Smooth muscle cell (in vitro differentiated cells): Measurements from ENCODE around the gene TFDP1. TPM values are rescaled to one million over a fixed set of nuclear protein-coding genes. Genes with fewer than 3 reads are reported as not detected.

ENCODE experiments used
- DNase-seq: peaks from one replicate; lab custom pipeline; 2025; ENCODE audit not compliant: unreplicated experiment; lab: John Stamatoyannopoulos, UW
- H2AFZ ChIP-seq: fragments of 200-600 bp; sonication (generic); 2 replicates; pipeline ENCODE4 v1.6.0; 2016; ENCODE audit warnings: antibody characterized with exemption, low read depth, mild to moderate bottlenecking
- H3F3A ChIP-seq: fragments of 200-600 bp; sonication (generic); 2 replicates; pipeline ENCODE4 v1.6.0; 2017; ENCODE audit warnings: antibody characterized with exemption, low read depth
- H3K27ac ChIP-seq: fragments of 200-600 bp; sonication (generic); 2 replicates; pipeline ENCODE4 v1.5.1; 2016; ENCODE audit warnings: low read depth, mild to moderate bottlenecking
- H3K27me3 ChIP-seq: fragments of 200-600 bp; sonication (generic); 2 replicates; pipeline ENCODE4 v1.6.1; 2016; ENCODE audit warnings: low read depth, mild to moderate bottlenecking
- H3K36me3 ChIP-seq: fragments of 200-600 bp; sonication (generic); 2 replicates; pipeline ENCODE4 v1.5.1; 2016; ENCODE audit warnings: low read depth
- H3K4me1 ChIP-seq: fragments of 200-600 bp; sonication (generic); 2 replicates; pipeline ENCODE4 v1.5.1; 2016; ENCODE audit warnings: low read depth
- H3K4me2 ChIP-seq: fragments of 200-600 bp; sonication (generic); 2 replicates; pipeline ENCODE4 v1.6.0; 2016; ENCODE audit warnings: mild to moderate bottlenecking
- H3K4me3 ChIP-seq: fragments of 200-600 bp; sonication (generic); 2 replicates; pipeline ENCODE4 v1.5.1; 2016; ENCODE audit warnings: mild to moderate bottlenecking
- H3K79me2 ChIP-seq: fragments of 200-600 bp; sonication (generic); 2 replicates; pipeline ENCODE4 v1.6.0; 2016; ENCODE audit warnings: low read depth, mild to moderate bottlenecking
- H3K9ac ChIP-seq: fragments of 200-600 bp; sonication (generic); 2 replicates; pipeline ENCODE4 v1.6.0; 2016; ENCODE audit warnings: low read depth
- H3K9me3 ChIP-seq: fragments of 200-600 bp; sonication (generic); replicated peaks from 2 replicates; pipeline ENCODE4 v1.5.1; 2016; ENCODE audit warnings: low read depth
- H4K20me1 ChIP-seq: fragments of 200-600 bp; sonication (generic); 2 replicates; pipeline ENCODE4 v1.6.0; 2016; ENCODE audit warnings: low read depth
- CTCF ChIP-seq: fragments of 200-600 bp; sonication (generic); IDR thresholded peaks from 2 replicates; pipeline ENCODE4 v1.5.1; 2017; ENCODE audit warnings: borderline replicate concordance, mild to moderate bottlenecking, antibody characterized with exemption; ENCODE audit not compliant: insufficient read depth, poor library complexity, severe bottlenecking
- WGBS: methylation state at CpG from one replicate; pipeline ENCODE4 v1.1.7; 2016; ENCODE audit warnings: low lambda C conversion rate; 5-methylcytosine and 5-hydroxymethylcytosine counted together
- polyA plus RNA-seq: library from polyadenylated mRNA; unstranded; fragments of >200 nt; fragmentation: Nextera tagmentation; extraction: Ambion mirVana; gene quantifications from 2 replicates; pipeline ENCODE4 v1.2.1, GENCODE V29; 2016
- total RNA-seq: library from RNA; depleted of rRNA; stranded (reverse); fragments of >200 nt; gene quantifications from 2 replicates; pipeline ENCODE4 v1.2.3, GENCODE V29; 2014

The TFDP1 gene
- total and polyA plus RNA-seq, 2 experiments from 2014 or later: 52.8 to 53.6 TPM

GRCh38 chr13:113656831-113657671, 72.5 kb downstream of the TFDP1 start:
- Histone ChIP-seq H3K9ac (no peak overlapping the region), H3K9me3 (no peaks in the 10 kb centered on the region), H3K4me2 (no peak overlapping the region), H3K4me1 (no peaks in the 10 kb centered on the region), H2AFZ (no peak overlapping the region), H3K27ac (no peak overlapping the region), H3K79me2 (no peaks in the 10 kb centered on the region), H3K27me3 (no peaks in the 10 kb centered on the region), H4K20me1 (no peaks in the 10 kb centered on the region), H3K36me3 (no peaks in the 10 kb centered on the region), H3K4me3 (no peak overlapping the region), H3F3A (no peaks in the 10 kb centered on the region)
- 92% methylated on average over 41 of the region's 42 CpGs for WGBS
- no peak for TF ChIP-seq CTCF
- no peak for DNase-seq

- Histone ChIP-seq H3K9me3 (no peaks in the 10 kb centered on the region), H3K27ac (no peak within 1 kb of the TSS), H4K20me1 (no peaks in the 10 kb centered on the region), H3K79me2 (no peaks in the 10 kb centered on the region), H2AFZ (no peak within 1 kb of the TSS), H3K36me3 (no peaks in the 10 kb centered on the region), H3K27me3 (no peaks in the 10 kb centered on the region), H3K4me3 (no peak within 1 kb of the TSS), H3K9ac (no peak within 1 kb of the TSS), H3K4me1 (no peaks in the 10 kb centered on the region), H3F3A (no peaks in the 10 kb centered on the region), H3K4me2 (no peak within 1 kb of the TSS)
- no peak for TF ChIP-seq CTCF
- DNase-seq: no peak
- WGBS: 92% methylated on average over 45 of the region's 47 CpGs
Observed at GRCh38 chr13:113657851-113658741, 73.5 kb downstream of the TFDP1 start, which contains the start of gene ATP4B. Gene ATP4B, minus strand, starts transcription at chr13:113658198. Its CDS starts 54 bp downstream, at chr13:113658144.

GRCh38 chr13:113658836-113659235, 74.3 kb downstream of the TFDP1 start:
- DNase-seq: no peak
- Histone ChIP-seq H3K4me1 (no peaks in the 10 kb centered on the region), H3K27me3 (no peaks in the 10 kb centered on the region), H3K4me2 (no peak overlapping the region), H3K79me2 (no peaks in the 10 kb centered on the region), H3F3A (no peaks in the 10 kb centered on the region), H3K9ac (no peak overlapping the region), H3K36me3 (no peaks in the 10 kb centered on the region), H3K9me3 (no peaks in the 10 kb centered on the region), H2AFZ (no peak overlapping the region), H4K20me1 (no peaks in the 10 kb centered on the region), H3K27ac (no peak overlapping the region), H3K4me3 (no peak overlapping the region)
- 86% methylated on average over 14 of the region's 14 CpGs for WGBS
- no peak for TF ChIP-seq CTCF
